B cell (primary cell): Measurements from ENCODE around the gene CALML5.

Experiments
- CTCF ChIP-seq: fragments of 200-600 bp; IDR thresholded peaks from one replicate; pipeline ENCODE4 v1.8.0; 2022; ENCODE audit warnings: antibody characterized with exemption, mild to moderate bottlenecking
- EZH2 ChIP-seq: IDR thresholded peaks from 2 replicates; pipeline ENCODE4 v1.6.1; 2012; ENCODE audit warnings: borderline replicate concordance, low read depth, mild to moderate bottlenecking, moderate library complexity, low read length; ENCODE audit not compliant: insufficient read depth, poor library complexity, severe bottlenecking

GRCh38 chr10:5490698-5491464, 8.5 kb downstream of the CALML5 start:
- TF ChIP-seq CTCF (no peak), EZH2 (no peak)
